NT2/D1 (cell line): ENCODE measurements around the gene SLC22A2.

ENCODE experiments used
- YY1 ChIP-seq: IDR thresholded peaks from 2 replicates; pipeline ENCODE4 v1.6.1; 2011; ENCODE audit not compliant: insufficient read length, insufficient read depth
- ZNF274 ChIP-seq: IDR thresholded peaks from 2 replicates; pipeline ENCODE4 v1.6.1; 2011; ENCODE audit warnings: mild to moderate bottlenecking, low read depth, low read length

- TF ChIP-seq ZNF274, result no peak
- no peak for TF ChIP-seq YY1
These were observed 55.5 kb downstream of the SLC22A2 start for GRCh38 chr6:160203076-160203475.
